ENCODE measurements around the gene CD209. TPM values are rescaled to one million over a fixed set of nuclear protein-coding genes. Genes with fewer than 3 reads are reported as not detected.

Gene CD209
- total and polyA plus RNA-seq, 9 of the 15 experiments (the other 6 are each of a cell fraction or from before 2014, with no cell fraction given), result 0.01 TPM; not detected in 8

DNA sequence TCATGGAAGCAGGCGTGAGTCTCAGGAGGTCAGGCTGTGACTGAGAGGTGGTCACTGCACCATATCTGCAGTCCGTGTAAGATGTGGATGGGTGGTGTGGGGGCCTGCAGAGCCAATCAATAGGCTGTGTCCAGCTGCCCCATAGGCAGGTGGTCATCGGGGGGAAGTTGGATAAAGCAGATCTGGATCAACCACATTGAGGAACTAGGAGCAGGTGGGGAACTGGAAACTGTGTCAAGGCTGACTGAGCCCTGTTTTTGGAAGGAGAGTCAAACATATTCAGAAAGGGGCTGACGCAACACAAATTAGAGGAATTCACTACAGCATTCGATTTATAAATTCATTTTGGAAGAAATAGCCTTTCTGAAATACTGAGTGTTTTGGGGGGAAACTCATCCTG is 30.7 kb upstream of the CD209 start:
- in situ Hi-C loops (cut with MboI), result no loop called here
- Histone ChIP-seq H3K27me3 (ENCODE audit: control insufficient read depth in 2 of 2, insufficient read depth in 2 of 2, low read length in 2 of 2) (peaks cover 40 to 50% of the 10 kb centered on the region in 2 experiments), H3K4me3 (no peak overlapping the region), H3K79me2 (ENCODE audit: control insufficient read depth, insufficient read depth, low read length) (no peaks in the 10 kb centered on the region), H3K4me1 (replicated peaks in 1 of 2; ENCODE audit: control insufficient read depth in 2 of 2, insufficient read depth in 2 of 2, low read length in 2 of 2) (no peaks in the 10 kb centered on the region), H3K4me2 (ENCODE audit: insufficient read depth, low read length) (no peak overlapping the region), H2AFZ (ENCODE audit: low read depth, low read length) (no peak overlapping the region), H3K9me3 (replicated peaks; ENCODE audit: control insufficient read depth, insufficient read depth, low read depth, low read length) (no peaks in the 10 kb centered on the region), H3K36me3 (ENCODE audit: control insufficient read depth, insufficient read depth, low read length) (no peaks in the 10 kb centered on the region), H3K27ac (ENCODE audit: extremely low read depth, low read depth, low read length) (no peak overlapping the region), H3K9me1 (ENCODE audit: control insufficient read depth, insufficient read depth, low read length) (no peaks in the 10 kb centered on the region), H3K9ac (ENCODE audit: insufficient read depth in 1 of 2, low read depth in 2 of 2, low read length in 2 of 2) (no peak overlapping the region), H4K20me1 (replicated peaks; ENCODE audit: control insufficient read depth, insufficient read depth, low read length) (no peaks in the 10 kb centered on the region)
- no TSS peak for BruUV-seq (replicated peaks)
- ChIA-PET POLR2A (interaction anchor here (0.6 kb wide), 1 partner anchor 151 kb away, joined by 4 read pairs; no protein-coding TSS in a partner anchor), CTCF (ENCODE audit: low intra/inter-chr PET ratio) (no interaction called here)
- WGBS (ENCODE audit: insufficient coverage, low coverage, missing lambda C conversion rate), result 0% methylated on average over 5 of the region's 5 CpGs
- no peak for TF ChIP-seq NFRKB (IDR thresholded peaks at IDR 0.05; ENCODE audit: low read depth)
- TF ChIP-seq, protein P1, sequence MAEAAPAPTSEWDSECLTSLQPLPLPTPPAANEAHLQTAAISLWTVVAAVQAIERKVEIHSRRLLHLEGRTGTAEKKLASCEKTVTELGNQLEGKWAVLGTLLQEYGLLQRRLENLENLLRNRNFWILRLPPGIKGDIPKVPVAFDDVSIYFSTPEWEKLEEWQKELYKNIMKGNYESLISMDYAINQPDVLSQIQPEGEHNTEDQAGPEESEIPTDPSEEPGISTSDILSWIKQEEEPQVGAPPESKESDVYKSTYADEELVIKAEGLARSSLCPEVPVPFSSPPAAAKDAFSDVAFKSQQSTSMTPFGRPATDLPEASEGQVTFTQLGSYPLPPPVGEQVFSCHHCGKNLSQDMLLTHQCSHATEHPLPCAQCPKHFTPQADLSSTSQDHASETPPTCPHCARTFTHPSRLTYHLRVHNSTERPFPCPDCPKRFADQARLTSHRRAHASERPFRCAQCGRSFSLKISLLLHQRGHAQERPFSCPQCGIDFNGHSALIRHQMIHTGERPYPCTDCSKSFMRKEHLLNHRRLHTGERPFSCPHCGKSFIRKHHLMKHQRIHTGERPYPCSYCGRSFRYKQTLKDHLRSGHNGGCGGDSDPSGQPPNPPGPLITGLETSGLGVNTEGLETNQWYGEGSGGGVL (CRISPR knock-in tag; IDR thresholded peaks at IDR 0.05), result no peak
- TF ChIP-seq SREBF2 (CRISPR knock-in tag; IDR thresholded peaks at IDR 0.05), result no peak
- no peak for TF ChIP-seq ATF6 (CRISPR knock-in tag; IDR thresholded peaks at IDR 0.05)
- no peak for TF ChIP-seq ZNF444 (CRISPR knock-in tag; IDR thresholded peaks at IDR 0.05)
- no peak for TF ChIP-seq CBX1 (IDR thresholded peaks at IDR 0.05; ENCODE audit: low read depth)
- no peak for TF ChIP-seq TAF1 (IDR thresholded peaks at IDR 0.05; ENCODE audit: control insufficient read depth, extremely low read depth, insufficient read depth, low read length, severe bottlenecking)
- TF ChIP-seq PTRF (tag; IDR thresholded peaks at IDR 0.05), result no peak
- no peak for TF ChIP-seq HNRNPLL (IDR thresholded peaks at IDR 0.05; ENCODE audit: low read depth, low read length, poor library complexity, severe bottlenecking)
- intact Hi-C loops (cut with micrococcal nuclease), result no loop called here
- ATAC-seq, result no peak
- DNase-seq (ENCODE audit: extremely low read depth in 1 of 4, low spot score in 3 of 4), result no peak
- FAIRE-seq, result no peak

Data from K562 (cell line).